Measurements from ENCODE around the gene EPS8L2. TPM values are rescaled to one million over a fixed set of nuclear protein-coding genes. Genes with fewer than 3 reads are reported as not detected.

The EPS8L2 gene
- total RNA-seq, 1 experiment from 2014 or later: 0.90 TPM

GRCh38 chr11:706957-707816, 1.2 kb downstream of the EPS8L2 start:
- TF ChIP-seq CTCF (conservative IDR thresholded peaks at IDR 0.05; ENCODE audit: low read depth, low read length) (no peak), EZH2 (IDR thresholded peaks at IDR 0.05; ENCODE audit: borderline replicate concordance, low read depth, low read length, poor library complexity, severe bottlenecking) (no peak)
- ChIA-PET CTCF (interaction anchor here (0.6 kb wide), 1 partner anchor 12 kb away, joined by 8 read pairs; the partner anchor contains the start of gene TMEM80), POLR2A (ENCODE audit: low non-redundant PET) (no interaction called here)
- BruUV-seq (replicated peaks): no TSS peak
- Histone ChIP-seq H3K4me3 (ENCODE audit: low read depth, low read length, poor library complexity, severe bottlenecking) (no peak overlapping the region), H3K9me3 (ENCODE audit: low read depth, low read length, poor library complexity, severe bottlenecking) (no peaks in the 10 kb centered on the region), H3K27ac (ENCODE audit: low read depth, low read length, poor library complexity, severe bottlenecking) (no peak overlapping the region), H3K27me3 (replicated peaks; ENCODE audit: insufficient read depth, low read depth, low read length, poor library complexity) (no peaks in the 10 kb centered on the region), H3K36me3 (ENCODE audit: insufficient read depth, low read length, poor library complexity, severe bottlenecking) (no peaks in the 10 kb centered on the region), H3K4me1 (ENCODE audit: insufficient read depth, low read length, poor library complexity, severe bottlenecking) (no peaks in the 10 kb centered on the region)
- DNase-seq (ENCODE audit: low spot score): no peak
- intact Hi-C loops (cut with micrococcal nuclease; ENCODE audit: unreplicated experiment): no loop called here

GRCh38 chr11:707817-708420, 1.9 kb downstream of the EPS8L2 start:
- Histone ChIP-seq H3K9me3 (ENCODE audit: low read depth, low read length, poor library complexity, severe bottlenecking) (no peaks in the 10 kb centered on the region), H3K27ac (ENCODE audit: low read depth, low read length, poor library complexity, severe bottlenecking) (no peak overlapping the region), H3K4me1 (ENCODE audit: insufficient read depth, low read length, poor library complexity, severe bottlenecking) (no peaks in the 10 kb centered on the region), H3K27me3 (replicated peaks; ENCODE audit: insufficient read depth, low read depth, low read length, poor library complexity) (no peaks in the 10 kb centered on the region), H3K36me3 (ENCODE audit: insufficient read depth, low read length, poor library complexity, severe bottlenecking) (no peaks in the 10 kb centered on the region), H3K4me3 (ENCODE audit: low read depth, low read length, poor library complexity, severe bottlenecking) (no peak overlapping the region)
- no peak for DNase-seq (ENCODE audit: low spot score)
- intact Hi-C loops (cut with micrococcal nuclease; ENCODE audit: unreplicated experiment): no loop called here
- no TSS peak for BruUV-seq (replicated peaks)
- TF ChIP-seq EZH2 (IDR thresholded peaks at IDR 0.05; ENCODE audit: borderline replicate concordance, low read depth, low read length, poor library complexity, severe bottlenecking) (no peak), CTCF (conservative IDR thresholded peaks at IDR 0.05; ENCODE audit: low read depth, low read length) (no peak)
- POLR2A ChIA-PET (ENCODE audit: low non-redundant PET): no interaction called here
- CTCF ChIA-PET: interaction anchor here (0.6 kb wide), 1 partner anchor 12 kb away, joined by 8 read pairs; the partner anchor contains the start of gene TMEM80

- intact Hi-C loops (cut with micrococcal nuclease; ENCODE audit: unreplicated experiment): no loop called here
- CTCF ChIA-PET: no interaction called here
- Histone ChIP-seq H3K27me3 (replicated peaks; ENCODE audit: insufficient read depth, low read depth, low read length, poor library complexity) (no peaks in the 10 kb centered on the region), H3K27ac (ENCODE audit: low read depth, low read length, poor library complexity, severe bottlenecking) (no peak overlapping the region), H3K36me3 (ENCODE audit: insufficient read depth, low read length, poor library complexity, severe bottlenecking) (no peaks in the 10 kb centered on the region), H3K4me1 (ENCODE audit: insufficient read depth, low read length, poor library complexity, severe bottlenecking) (no peaks in the 10 kb centered on the region), H3K9me3 (ENCODE audit: low read depth, low read length, poor library complexity, severe bottlenecking) (no peaks in the 10 kb centered on the region), H3K4me3 (ENCODE audit: low read depth, low read length, poor library complexity, severe bottlenecking) (no peak overlapping the region)
- TF ChIP-seq CTCF (conservative IDR thresholded peaks at IDR 0.05; ENCODE audit: low read depth, low read length) (no peak), EZH2 (IDR thresholded peaks at IDR 0.05; ENCODE audit: borderline replicate concordance, low read depth, low read length, poor library complexity, severe bottlenecking) (no peak)
- POLR2A ChIA-PET (ENCODE audit: low non-redundant PET): no interaction called here
- DNase-seq (ENCODE audit: low spot score): no peak
- BruUV-seq (replicated peaks): no TSS peak
Measured at GRCh38 chr11:708511-708910, 2.5 kb downstream of the EPS8L2 start.

All from A673 (cell line).